Neural cell (in vitro differentiated cells): Measurements from ENCODE around the gene MKNK1. TPM values are rescaled to one million over a fixed set of nuclear protein-coding genes. Genes with fewer than 3 reads are reported as not detected.

Source experiments
- H2AFZ ChIP-seq: fragments of 200-600, 300-800 bp; sonication (generic), shearing (Covaris generic); 2 replicates; pipeline ENCODE4 v1.6.0; 2014; ENCODE audit warnings: low read depth, mild to moderate bottlenecking, antibody characterized with exemption, low read length, moderate library complexity
- H3F3A ChIP-seq: fragments of 200-600 bp; shearing (Covaris generic); 2 replicates; pipeline ENCODE4 v1.6.1; 2016; ENCODE audit warnings: mild to moderate bottlenecking, moderate library complexity, mixed read lengths, antibody characterized with exemption, low read length; ENCODE audit not compliant: insufficient read depth, poor library complexity, severe bottlenecking
- H3K27ac ChIP-seq: fragments of 200-600, 300-800 bp; sonication (generic), shearing (Covaris generic); 2 replicates; pipeline ENCODE4 v1.5.1; 2014; ENCODE audit warnings: mild to moderate bottlenecking, low read length, moderate library complexity
- H3K27me3 ChIP-seq: fragments of 300-800, 200-600 bp; sonication (generic), shearing (Covaris generic); 2 replicates; pipeline ENCODE4 v1.6.0; 2014; ENCODE audit warnings: mild to moderate bottlenecking, low read depth, low read length, moderate library complexity; ENCODE audit not compliant: insufficient read depth
- H3K36me3 ChIP-seq: fragments of 300-800, 200-600 bp; sonication (generic), shearing (Covaris generic); 2 replicates; pipeline ENCODE4 v1.5.1; 2014; ENCODE audit warnings: mild to moderate bottlenecking, antibody characterized with exemption, low read length, moderate library complexity; ENCODE audit not compliant: insufficient read depth
- H3K4me2 ChIP-seq: fragments of 300-800, 200-600 bp; sonication (generic), shearing (Covaris generic); 2 replicates; pipeline ENCODE4 v1.6.0; 2014; ENCODE audit warnings: mild to moderate bottlenecking, low read length
- H3K4me3 ChIP-seq: fragments of 300-800, 200-600 bp; sonication (generic), shearing (Covaris generic); 2 replicates; pipeline ENCODE4 v1.5.1; 2014; ENCODE audit warnings: mild to moderate bottlenecking, low read length, moderate library complexity
- H3K79me2 ChIP-seq: fragments of 200-600 bp; shearing (Covaris generic); replicated peaks from 2 replicates; pipeline ENCODE4 v1.6.0; 2014; ENCODE audit warnings: mild to moderate bottlenecking, low read length, moderate library complexity; ENCODE audit not compliant: insufficient read depth
- H3K9ac ChIP-seq: fragments of 300-800, 200-600 bp; sonication (generic), shearing (Covaris generic); 2 replicates; pipeline ENCODE4 v1.6.1; 2016; ENCODE audit warnings: mild to moderate bottlenecking, low read length, mixed read lengths
- H3K9me2 ChIP-seq: fragments of 200-600 bp; shearing (Covaris generic); 2 replicates; pipeline ENCODE4 v1.6.1; 2016; ENCODE audit warnings: mild to moderate bottlenecking, low read length, mixed read lengths; ENCODE audit not compliant: insufficient read depth
- H3K9me3 ChIP-seq: fragments of 200-600, 300-800 bp; sonication (generic), shearing (Covaris generic); 2 replicates; pipeline ENCODE4 v1.6.1; 2016; ENCODE audit warnings: mild to moderate bottlenecking, mixed run types, low read length, moderate library complexity, mixed read lengths
- H4K20me1 ChIP-seq: fragments of 200-600 bp; shearing (Covaris generic); 2 replicates; pipeline ENCODE4 v1.6.1; 2016; ENCODE audit warnings: mild to moderate bottlenecking, mixed run types; ENCODE audit not compliant: insufficient read depth
- CTCF ChIP-seq: fragments of 450-650 bp; IDR thresholded peaks from 2 replicates; pipeline ENCODE4 v1.5.1; 2014; ENCODE audit warnings: antibody characterized with exemption, mild to moderate bottlenecking, moderate library complexity; ENCODE audit not compliant: poor library complexity, severe bottlenecking
- EP300 ChIP-seq: fragments of 450-650 bp; conservative IDR thresholded peaks from 2 replicates; pipeline ENCODE4 v1.6.1; 2014; ENCODE audit warnings: antibody characterized with exemption, mild to moderate bottlenecking, moderate library complexity; ENCODE audit not compliant: poor library complexity, severe bottlenecking
- EZH2 ChIP-seq: fragments of 200-600, 300-800 bp; shearing (Covaris generic), sonication (generic); IDR thresholded peaks from 2 replicates; pipeline ENCODE4 v1.6.1; 2014; ENCODE audit warnings: antibody characterized with exemption, low read length, borderline replicate concordance, mild to moderate bottlenecking; ENCODE audit not compliant: insufficient read depth, poor library complexity, severe bottlenecking
- MXI1 ChIP-seq: fragments of 450-650 bp; conservative IDR thresholded peaks from 2 replicates; pipeline ENCODE4 v1.6.1; 2014; ENCODE audit warnings: antibody characterized with exemption, mild to moderate bottlenecking; ENCODE audit not compliant: poor library complexity, severe bottlenecking
- POLR2AphosphoS5 ChIP-seq: IDR thresholded peaks from 2 replicates; pipeline ENCODE4 v1.6.1; 2012
- RAD21 ChIP-seq: fragments of 450-650 bp; conservative IDR thresholded peaks from 2 replicates; pipeline ENCODE4 v1.6.1; 2014; ENCODE audit warnings: antibody characterized with exemption, mild to moderate bottlenecking, moderate library complexity
- REST ChIP-seq: IDR thresholded peaks from 2 replicates; pipeline ENCODE4 v1.6.1; 2012; ENCODE audit warnings: borderline replicate concordance
- SMC3 ChIP-seq: fragments of 450-650 bp; conservative IDR thresholded peaks from 2 replicates; pipeline ENCODE4 v1.6.1; 2014; ENCODE audit warnings: antibody characterized with exemption, mild to moderate bottlenecking, moderate library complexity; ENCODE audit not compliant: poor library complexity
- TAF1 ChIP-seq: IDR thresholded peaks from 2 replicates; pipeline ENCODE4 v1.6.1; 2012; ENCODE audit warnings: low read depth
- polyA plus RNA-seq: library from polyadenylated mRNA; depleted of rRNA; stranded (reverse); fragments of >200 nt; gene quantifications from 2 replicates; pipeline ENCODE4 v1.2.3, GENCODE V29; 2014

Gene MKNK1
- polyA plus RNA-seq, 1 donor from 2014 or later = 9.6 TPM

- TF ChIP-seq EZH2 = no peak
- TF ChIP-seq MXI1 = no peak
- TF ChIP-seq EP300 = no peak
- no peak for TF ChIP-seq TAF1
- no peak for TF ChIP-seq RAD21
- TF ChIP-seq SMC3 = no peak
- no peak for TF ChIP-seq POLR2AphosphoS5
- Histone ChIP-seq H3K9ac (no peak overlapping the region), H3K27me3 (peaks cover 3% of the 10 kb centered on the region), H3K4me3 (no peak overlapping the region), H2AFZ (no peak overlapping the region), H3K4me2 (no peak overlapping the region), H3K36me3 (no peaks in the 10 kb centered on the region), H3K9me3 (no peaks in the 10 kb centered on the region), H3K9me2 (no peaks in the 10 kb centered on the region), H3K27ac (no peak overlapping the region), H3K79me2 (no peaks in the 10 kb centered on the region), H3F3A (no peaks in the 10 kb centered on the region), H4K20me1 (no peaks in the 10 kb centered on the region)
These were observed 87.0 kb downstream of the MKNK1 start for GRCh38 chr1:46517010-46517600.

GRCh38 chr1:46516200-46516950 lies 87.7 kb downstream of the MKNK1 start:
- peaks cover 3% of the 10 kb centered on the region for H3K27me3 ChIP-seq
- H3K9me3 ChIP-seq = no peaks in the 10 kb centered on the region
- H3K79me2 ChIP-seq = no peaks in the 10 kb centered on the region
- no peaks in the 10 kb centered on the region for H3K36me3 ChIP-seq
- no peak overlapping the region for H2AFZ ChIP-seq
- no peak overlapping the region for H3K4me3 ChIP-seq
- TF ChIP-seq POLR2AphosphoS5 (no peak), SMC3 (no peak), EZH2 (no peak), REST (no peak), RAD21 (no peak), EP300 (no peak), TAF1 (no peak), MXI1 (no peak), CTCF (no peak)
- H3K9ac ChIP-seq = no peak overlapping the region
- no peaks in the 10 kb centered on the region for H3K9me2 ChIP-seq
- no peak overlapping the region for H3K4me2 ChIP-seq
- no peaks in the 10 kb centered on the region for H4K20me1 ChIP-seq
- H3F3A ChIP-seq = no peaks in the 10 kb centered on the region
- no peak overlapping the region for H3K27ac ChIP-seq
